Measurements from ENCODE around the gene OCA2.

The OCA2 gene

DNA sequence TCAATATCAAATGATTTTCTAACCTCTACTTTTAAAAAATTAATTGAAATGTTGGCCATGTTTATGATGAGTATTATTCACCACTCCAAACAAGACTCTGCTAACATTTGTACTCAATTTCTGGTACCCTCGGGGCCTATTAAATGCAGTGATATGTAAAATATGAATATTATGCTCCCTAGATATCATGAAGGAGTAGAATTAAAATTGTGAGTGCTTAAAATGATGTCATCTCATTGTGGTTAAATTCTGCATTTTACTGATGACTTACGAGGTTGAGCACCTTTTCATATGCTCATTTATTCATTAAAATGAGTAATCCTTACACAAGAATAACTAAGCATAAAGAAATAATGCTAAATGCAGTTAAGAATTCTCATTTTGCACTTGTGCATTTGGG, 159.9 kb downstream of the OCA2 start:
- no peak for DNase-seq (ENCODE audit: low spot score)

DNA sequence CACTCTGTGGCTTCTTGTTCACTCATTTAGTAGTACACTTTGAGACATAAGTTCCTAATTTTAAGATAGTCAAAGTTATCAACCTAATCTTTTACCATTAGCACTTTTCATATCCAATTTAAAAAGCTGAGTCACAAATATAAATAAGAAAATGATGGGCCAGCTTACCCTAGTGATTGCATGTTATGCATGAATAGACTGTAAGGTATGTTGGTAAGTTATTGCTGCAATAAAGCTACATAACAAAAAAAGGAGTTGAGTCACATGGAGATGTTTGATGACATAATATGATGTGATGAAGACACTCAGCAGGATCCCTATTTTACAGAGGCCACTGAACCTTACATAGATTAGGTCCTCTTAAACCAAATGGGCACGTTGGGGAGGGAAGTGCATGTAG, 161.3 kb downstream of the OCA2 start:
- DNase-seq (ENCODE audit: low spot score), result no peak

DNA sequence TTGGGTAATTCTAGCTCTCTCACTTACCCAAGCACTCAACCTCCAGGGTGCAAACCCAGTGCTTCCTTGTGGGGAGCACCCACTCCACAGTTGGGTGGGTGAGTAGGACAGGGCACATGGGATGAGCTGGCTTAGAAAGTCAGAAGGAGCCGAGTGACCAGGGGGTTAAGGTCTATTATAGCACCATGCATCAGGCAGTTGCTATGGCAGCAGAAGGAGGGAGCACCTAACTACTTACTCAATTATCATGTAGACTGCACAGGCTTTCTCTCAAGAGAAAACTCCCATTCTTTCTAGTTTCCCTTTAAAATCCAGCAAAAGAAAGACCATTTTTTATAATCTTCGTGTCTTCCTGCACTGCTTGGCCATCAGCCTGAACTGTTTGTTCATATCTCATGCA, 163.0 kb downstream of the OCA2 start:
- DNase-seq (ENCODE audit: low spot score), result no peak

DNA sequence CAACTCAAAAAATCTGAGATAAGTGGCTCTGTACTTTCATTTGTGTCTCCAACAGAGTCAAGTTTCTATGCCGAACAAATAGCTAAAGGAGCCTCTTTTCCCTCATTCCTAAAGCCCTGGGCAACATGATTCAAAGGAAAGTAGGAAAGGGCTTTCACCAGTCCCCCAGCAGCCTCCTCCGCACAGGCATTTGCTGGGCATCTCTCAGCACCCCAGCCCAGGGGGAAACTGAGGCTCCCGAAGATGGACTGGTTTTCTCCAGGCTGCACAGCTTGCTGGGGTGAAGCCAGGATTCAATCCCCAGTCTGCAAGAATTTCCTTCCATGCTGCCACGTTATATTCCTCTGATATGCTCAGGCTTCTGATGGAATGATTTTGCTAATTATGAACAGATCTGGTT, 163.8 kb downstream of the OCA2 start:
- no peak for DNase-seq (ENCODE audit: low spot score)

DNA sequence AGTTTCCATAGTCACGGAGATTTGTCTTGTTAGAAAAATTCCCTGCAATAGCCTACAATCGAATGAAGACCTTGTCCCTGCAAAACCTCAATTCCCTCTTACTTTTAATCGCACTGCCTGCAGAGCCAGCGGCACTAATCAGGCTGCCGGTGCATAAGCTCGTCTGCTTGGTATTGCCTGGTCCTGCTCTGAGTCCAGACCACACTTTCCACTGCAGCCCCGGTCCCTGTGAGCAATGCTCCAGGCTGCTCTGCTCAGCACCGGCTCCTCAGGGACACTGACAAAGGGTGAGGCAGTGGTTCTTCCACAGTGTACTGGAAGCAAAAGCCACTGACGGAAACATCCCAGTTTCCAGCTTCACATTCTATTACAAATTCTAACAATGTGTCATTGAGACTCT, 164.3 kb downstream of the OCA2 start:
- no peak for DNase-seq (ENCODE audit: low spot score)

DNA sequence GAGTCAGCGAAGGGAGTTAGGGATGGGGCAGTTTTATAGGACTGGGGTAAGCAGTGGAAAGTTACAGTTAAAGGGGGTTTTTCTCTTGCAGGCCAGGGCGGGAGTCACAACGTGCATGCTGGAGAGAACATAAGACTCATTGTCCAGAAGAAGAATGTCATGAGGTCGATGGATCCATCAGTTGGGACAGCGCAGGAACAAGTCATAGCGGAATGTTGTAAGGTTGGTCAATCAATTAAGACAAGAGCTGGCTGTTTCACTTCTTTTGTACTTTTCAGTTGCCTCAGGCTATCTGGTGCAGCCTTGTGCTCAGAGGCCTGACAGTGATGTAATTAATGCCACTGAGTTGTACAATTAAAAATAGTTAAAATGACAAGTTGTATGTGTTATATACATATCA, 165.6 kb downstream of the OCA2 start:
- DNase-seq (ENCODE audit: low spot score), result no peak

DNA sequence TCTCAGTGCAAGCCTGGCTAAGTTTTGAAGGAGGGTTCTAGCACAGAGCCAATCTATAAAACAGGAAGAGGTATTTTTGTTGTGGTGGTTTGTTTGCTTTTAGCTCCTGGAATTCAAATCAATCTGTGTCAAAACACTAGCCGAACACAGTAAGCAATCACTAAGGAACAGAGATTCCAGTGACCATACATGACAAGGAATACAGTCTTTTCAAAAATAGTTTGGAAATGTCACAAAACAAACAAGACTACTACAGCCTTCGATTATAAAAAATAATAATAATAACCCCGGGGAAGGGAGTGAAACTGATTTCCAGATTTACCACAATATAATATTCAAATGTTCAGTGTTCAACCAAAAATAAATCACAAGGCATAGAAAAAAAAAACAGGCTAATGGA, 166.5 kb downstream of the OCA2 start:
- no peak for DNase-seq (ENCODE audit: low spot score)

DNA sequence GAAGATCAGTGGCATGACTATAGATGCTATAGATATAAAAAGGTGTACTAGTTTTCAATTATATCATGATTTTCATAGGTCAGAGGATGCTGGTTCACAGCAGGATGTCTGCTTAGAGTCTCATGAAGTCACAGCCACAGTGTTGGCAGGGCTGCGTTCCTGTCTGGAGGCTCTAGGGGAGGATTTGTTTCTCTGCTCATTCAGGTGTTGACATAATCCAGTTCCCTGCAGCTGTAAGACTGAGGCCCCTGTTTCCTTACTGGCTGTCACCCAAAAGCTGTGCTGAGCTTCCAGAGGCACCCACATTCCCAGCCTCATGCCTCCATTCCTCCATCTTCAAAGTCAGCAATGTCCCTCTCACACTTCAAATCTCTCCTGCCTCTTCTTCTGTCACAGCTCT, 170.7 kb downstream of the OCA2 start:
- no peak for DNase-seq (ENCODE audit: low spot score)

DNA sequence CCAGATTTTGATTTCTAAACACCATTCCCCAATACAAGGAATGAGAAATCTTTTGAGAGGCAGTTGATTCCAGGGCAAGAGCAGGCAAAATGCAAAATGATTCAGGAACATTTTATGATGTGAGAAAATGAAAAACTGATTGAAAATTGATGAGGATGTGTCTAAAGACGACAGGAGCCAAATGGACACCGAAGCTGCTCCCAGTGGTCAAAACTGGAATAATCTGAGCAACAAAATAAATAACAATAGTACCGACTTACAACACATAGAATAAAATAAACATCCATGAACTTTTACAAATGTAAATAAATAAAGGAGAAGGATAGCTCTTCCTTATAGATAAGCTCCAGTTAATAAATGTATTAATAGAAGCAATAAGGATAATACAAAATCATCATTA, 186.8 kb downstream of the OCA2 start:
- DNase-seq (ENCODE audit: low spot score), result no peak

DNA sequence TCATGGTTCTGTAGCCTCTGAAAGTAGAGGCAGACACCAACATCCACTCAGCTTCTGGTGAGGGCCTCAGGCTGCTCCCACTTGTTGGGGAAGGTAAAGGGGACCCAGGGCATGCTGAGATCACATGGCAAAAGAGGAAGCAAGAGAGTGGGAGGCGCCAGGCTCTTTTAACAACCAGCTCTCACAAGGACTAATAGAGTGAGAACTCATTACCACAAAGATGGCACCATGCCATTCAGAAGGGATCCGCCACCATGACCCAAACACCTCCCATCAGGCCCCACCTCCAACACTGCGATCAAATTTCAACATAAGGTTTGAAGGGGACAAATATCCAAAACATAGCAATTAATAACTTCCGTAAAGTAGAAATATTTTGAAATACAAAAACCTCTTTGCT, 192.3 kb downstream of the OCA2 start:
- DNase-seq (ENCODE audit: low spot score), result no peak

DNA sequence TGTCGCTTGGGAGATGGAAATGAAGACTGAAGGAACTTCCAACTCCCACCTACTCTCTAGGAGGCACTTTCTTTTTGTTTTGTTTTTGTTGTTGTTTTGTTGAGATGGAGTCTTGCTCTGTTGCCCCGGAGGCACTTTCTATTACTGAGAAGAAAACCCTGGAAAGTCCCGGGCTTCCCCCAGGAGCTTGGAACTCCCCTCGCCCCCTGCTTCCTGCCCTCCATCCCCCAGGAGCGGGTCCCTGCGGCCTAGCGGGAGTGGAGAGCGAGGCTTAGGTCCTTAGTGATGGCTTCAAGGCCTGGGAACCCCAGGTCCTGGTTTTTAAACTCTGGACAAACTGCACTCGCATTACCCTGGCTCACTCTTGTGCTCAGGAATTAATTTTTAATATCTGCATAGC, 195.7 kb downstream of the OCA2 start:
- no peak for DNase-seq (ENCODE audit: low spot score)

DNA sequence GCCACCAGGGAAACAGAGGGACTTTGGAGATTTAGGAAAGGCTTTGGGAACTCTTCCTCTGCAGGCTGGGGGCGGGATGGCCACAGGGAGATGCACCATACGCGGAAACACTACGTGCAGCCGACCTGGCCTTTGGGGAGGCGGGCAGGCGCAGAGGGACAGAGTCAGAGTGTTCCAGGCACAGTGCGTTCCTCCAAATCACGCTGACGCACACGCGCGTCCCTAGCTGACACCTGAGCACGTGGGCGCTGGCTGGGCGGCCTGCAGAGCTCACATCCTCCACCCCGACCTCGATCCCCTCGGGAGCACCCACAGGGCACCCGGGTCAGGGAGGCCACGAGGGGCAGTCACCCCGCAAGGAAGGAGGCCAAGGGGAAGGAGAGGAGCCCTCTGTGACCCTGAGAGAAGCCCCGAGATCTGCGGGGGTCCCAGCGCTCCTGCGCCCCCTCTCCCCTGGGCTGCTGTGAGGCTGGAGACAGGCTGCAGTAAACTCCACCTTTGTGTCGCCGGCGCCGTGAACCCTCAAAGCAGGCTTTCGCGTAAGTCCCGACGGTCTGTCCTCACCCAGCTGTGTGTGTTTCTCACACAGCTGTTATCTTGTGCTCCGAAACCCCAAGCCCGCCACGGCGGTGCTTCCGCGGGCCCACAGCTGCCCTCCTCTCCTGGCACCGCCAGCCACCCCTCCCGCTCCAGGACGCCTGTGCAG, 196.3 kb downstream of the OCA2 start:
- no peak for DNase-seq (ENCODE audit: low spot score)

DNA sequence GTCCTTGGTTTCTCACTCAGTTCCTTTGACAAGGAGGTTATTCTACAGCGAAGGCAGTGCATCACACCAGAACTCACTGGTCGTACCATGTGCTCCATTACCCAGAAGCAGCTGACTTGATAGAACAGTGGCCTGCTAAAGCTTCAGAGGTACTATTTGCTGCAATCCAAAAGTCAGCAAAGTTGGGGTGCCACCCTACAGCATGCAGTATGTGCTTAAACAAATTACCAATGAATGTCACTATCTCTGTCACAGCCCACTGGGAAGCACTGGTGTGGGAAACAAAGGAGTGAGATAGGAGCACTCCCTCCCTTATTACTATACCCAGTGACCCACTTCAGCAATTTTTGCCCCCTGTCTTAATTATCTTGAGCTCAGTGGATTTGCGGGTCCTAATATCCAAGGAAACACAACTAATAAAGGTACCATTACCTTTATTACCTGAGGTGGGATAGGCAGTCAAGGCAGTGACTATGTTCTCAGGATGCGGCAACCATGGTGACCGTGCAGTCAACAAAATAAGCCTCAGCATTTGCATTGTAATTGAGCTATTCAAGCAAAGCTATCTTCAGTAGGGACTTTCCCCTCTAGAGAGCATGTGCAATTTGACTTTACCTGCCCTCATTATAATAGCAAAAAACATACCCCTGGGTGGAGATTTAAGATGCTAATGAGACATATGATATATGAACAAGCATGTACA, 199.4 kb downstream of the OCA2 start:
- DNase-seq (ENCODE audit: low spot score), result no peak

DNA sequence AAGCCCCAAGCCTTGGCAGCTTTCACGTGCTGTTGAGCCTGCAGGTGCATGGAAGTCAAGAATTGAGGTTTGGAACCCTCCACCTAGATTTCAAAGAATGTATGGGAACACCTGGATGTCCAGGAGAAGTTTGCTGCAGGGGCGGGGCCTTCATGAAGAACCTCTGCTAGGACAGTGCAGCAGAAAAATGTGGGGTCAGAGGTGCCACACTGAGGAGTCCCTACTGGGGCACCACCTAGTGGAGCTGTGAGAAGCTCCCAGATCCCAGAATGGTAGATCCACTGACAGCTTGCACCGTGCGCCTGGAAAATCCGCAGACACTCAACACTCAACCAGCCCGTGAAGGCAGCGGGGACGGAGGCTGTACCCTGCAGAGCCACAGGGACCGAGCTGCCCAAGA, 201.6 kb downstream of the OCA2 start:
- DNase-seq (ENCODE audit: low spot score), result no peak

DNA sequence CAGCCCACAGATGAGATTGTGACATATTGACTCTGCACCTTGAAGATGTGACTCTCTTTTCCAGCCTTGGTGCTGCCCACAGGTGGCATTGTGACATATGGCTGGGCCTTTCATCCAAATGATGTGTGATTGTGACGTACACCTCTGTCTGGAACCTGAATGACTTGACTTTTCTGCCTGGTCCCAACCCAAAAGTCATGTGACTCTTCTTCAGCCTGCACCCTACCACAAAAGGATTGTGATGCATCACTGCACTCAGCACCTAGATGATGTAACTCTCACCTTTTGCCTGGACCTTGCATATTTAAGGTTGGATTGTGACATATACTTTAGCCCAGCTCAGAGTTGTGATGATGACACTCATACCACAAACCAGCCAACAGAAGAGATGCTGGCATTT, 204.5 kb downstream of the OCA2 start:
- DNase-seq (ENCODE audit: low spot score), result no peak

DNA sequence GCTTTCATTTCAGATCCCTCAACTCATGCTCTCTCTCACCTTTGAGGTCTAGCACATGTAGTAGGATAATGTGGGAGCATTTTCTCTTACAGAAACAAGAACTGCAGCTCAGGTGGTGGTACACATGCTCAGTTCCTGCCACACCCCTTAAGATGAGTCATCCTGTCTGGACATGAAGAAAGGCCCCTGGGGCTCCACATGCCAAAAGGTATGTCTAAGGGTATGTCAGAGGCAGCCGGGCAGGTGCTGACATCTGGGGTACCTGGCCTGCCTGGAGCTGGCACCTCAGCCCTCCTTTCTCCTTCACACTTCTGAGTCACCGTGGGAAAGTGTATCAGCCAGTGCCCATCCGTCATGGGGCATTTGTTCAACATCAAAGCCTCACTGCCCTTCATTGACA, 209.9 kb downstream of the OCA2 start:
- DNase-seq (ENCODE audit: low spot score), result no peak

DNA sequence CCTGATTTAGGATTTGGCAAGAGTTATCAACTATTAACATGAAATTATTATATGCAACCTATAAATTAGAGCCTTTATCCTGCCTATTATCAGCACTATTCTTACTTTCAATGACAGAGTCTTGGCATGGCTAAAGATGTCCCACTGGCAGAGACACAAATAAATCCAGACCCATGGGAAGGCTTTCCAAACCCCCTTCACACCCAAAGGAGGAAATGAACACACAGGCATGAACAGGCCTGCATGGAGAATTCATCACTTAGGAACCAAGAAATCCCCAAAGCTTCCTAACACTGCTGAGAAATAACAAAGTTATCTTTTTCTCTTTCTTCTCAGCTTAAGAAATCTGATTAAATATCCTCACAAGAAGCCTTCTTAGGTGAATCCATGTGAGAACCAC, 213.9 kb downstream of the OCA2 start:
- DNase-seq (ENCODE audit: low spot score), result no peak

DNA sequence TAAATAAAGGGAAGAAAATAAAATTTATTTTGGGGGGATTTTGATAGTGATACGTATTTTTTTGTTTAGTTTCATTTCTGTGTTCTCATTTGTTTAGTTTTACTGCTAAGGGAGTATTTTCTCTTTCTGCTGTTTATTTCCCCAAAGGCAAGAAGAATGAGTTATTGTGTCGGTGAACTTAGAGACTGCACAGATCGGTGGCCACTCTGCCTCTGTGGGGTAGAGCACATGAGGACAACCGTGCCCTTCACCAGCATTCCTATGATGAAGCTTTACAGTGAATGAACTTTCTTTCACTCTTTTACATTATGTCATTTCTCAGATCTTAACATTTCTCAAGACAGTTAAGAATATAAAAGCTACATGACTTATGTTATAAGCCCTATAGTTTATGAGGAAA, 214.4 kb downstream of the OCA2 start:
- DNase-seq (ENCODE audit: low spot score), result no peak

DNA sequence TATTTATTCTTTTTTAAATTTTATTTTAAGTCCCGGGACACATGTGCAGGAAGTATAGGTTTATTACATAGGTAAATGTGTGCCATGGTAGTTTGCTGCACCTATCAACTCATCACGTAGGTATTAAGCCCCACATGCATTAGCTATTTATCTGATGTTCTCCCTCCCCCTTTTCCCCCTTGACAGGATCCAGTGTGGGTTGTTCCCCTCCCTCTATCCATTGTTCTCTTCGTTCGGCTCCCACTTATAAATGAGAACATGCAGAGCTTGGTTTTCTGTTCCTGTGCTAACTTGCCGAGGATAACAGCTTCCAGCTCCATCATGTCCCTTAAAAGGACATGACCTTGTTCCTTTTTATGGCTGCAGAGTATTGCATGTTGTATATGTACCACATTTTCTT, 220.3 kb downstream of the OCA2 start:
- DNase-seq (ENCODE audit: low spot score), result no peak

DNA sequence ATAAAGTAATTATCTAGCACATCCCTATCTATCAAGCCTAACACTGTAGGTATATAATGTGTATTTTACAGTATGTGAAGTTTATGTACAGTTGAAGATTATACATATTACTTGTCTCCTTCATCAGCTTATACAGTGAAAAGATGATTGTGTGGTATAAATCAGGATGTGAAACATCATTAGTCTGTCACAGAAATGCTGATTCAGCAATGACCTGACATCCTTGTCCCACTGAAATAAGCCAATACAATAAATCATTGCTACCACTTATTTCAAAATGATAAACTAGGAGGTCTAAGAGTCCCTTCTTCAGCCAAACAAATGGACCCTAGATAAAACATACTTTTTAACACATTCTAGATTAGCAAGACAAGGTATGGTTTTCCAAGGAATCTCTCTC, 225.3 kb downstream of the OCA2 start:
- DNase-seq (ENCODE audit: low spot score), result no peak

DNA sequence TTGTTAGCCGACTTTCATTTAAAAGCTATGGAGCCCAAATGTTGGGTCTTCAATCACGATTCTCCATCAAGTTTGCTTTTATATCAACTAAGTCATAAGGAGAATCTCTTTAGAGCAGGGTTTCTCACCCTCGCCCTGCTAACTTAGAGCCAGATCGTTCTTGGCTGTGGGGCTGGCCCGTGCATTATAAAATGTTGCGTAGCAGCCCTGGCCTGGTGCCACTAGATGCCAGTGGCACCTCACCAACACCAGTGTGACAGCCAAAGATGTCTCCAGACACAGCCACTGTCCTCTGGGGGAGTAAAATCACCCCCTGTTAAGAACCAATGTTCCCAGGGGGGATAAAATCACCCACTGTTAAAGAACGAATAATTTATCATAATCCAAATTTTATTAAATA, 226.1 kb downstream of the OCA2 start:
- DNase-seq (ENCODE audit: low spot score), result no peak

DNA sequence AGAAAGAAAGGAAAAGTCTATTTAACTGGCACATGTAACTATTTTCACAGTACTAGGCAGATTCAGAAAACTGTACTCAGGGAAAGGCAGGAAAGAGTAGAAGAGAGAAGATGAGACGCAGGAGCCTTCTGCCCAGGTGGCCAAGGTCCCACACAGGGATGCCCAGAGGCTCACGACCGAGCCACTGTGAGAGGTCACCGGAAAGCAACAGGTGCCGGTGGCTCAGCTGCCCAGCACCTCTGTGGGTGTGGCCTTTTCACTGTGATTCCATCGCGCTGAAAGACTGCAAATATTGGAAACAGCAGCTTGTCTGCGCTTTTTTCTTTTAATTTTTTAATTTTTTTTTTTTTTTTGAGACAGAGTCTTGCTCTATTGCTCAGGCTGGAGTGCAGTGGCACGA, 226.8 kb downstream of the OCA2 start:
- DNase-seq (ENCODE audit: low spot score), result no peak

DNA sequence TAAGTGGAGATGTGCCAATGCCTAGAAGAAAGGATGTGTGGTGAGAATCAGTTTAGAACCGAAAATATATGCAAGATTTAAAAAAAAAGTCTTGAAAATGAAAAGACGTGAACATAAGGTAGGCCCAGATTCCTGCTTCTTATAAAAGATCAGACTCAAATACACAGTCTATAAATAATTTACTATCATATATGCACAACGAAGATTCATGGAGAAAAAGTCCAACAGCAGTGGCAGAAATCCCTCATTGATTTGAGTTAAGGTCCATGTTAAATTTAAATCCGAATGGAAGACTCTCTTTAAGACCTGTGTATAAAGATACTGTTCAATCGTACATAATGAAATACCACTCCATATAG, 227.2 kb downstream of the OCA2 start:
- DNase-seq (ENCODE audit: low spot score), result no peak
